GM12878 (cell line): ENCODE data around the gene ZBTB21. TPM values are rescaled to one million over a fixed set of nuclear protein-coding genes. Genes with fewer than 3 reads are reported as not detected.

Experiments
- ATAC-seq: fragments of 200-7000 bp; cut with Tn5 transposase; 3 replicates; pipeline ENCODE4 v1.9.1; 2020; ENCODE audit warnings: mild to moderate bottlenecking, moderate library complexity
- BruUV-seq: library from RNA; stranded (reverse); fragments of 400-500 nt; replicated peaks from 2 replicates; lab custom pipeline; 2021; lab: Mats Ljungman, UMichigan
- CTCF ChIA-PET: fragments of 300-600 bp; sonication (Branson Sonifier 250); formaldehyde crosslinking; extraction: SDS; loops from one replicate; lab custom pipeline; 2021; ENCODE audit warnings: inconsistent platforms; lab: Yijun Ruan, JAX
- POLR2A ChIA-PET: fragments of 350-600 bp; formaldehyde crosslinking; extraction: SDS; loops from one replicate; lab custom pipeline; 2021; ENCODE audit warnings: inconsistent platforms; lab: Charles Lee
- RAD21 ChIA-PET: fragments of 300-600 bp; sonication (Branson Sonifier 250); formaldehyde crosslinking; loops from one replicate; lab custom pipeline; 2023; ENCODE audit warnings: antibody characterized with exemption; ENCODE audit not compliant: unreplicated experiment; lab: Charles Lee
- SMC1A ChIA-PET: fragments of 300-600 bp; sonication (Branson Sonifier 250); formaldehyde crosslinking; loops from one replicate; lab custom pipeline; 2023; ENCODE audit not compliant: unreplicated experiment, uncharacterized antibody; lab: Charles Lee
- DNase-seq: peaks from one replicate; pipeline ENCODE4 v3.0.0-alpha.2; 2011; ENCODE audit warnings: low read depth, low spot score
- FAIRE-seq: peaks from 3 replicates; lab custom pipeline; 2011; peaks lifted over from hg19 to GRCh38; lab: Jason Lieb, UNC
- H2AFZ ChIP-seq: 2 replicates; pipeline ENCODE4 v1.6.0; 2011; ENCODE audit warnings: low read depth, low read length, control low read depth; ENCODE audit not compliant: control insufficient read depth
- H3K27ac ChIP-seq: 2 replicates; pipeline ENCODE4 v1.5.1; 2011; ENCODE audit warnings: control low read depth; ENCODE audit not compliant: control insufficient read depth, insufficient read depth
- H3K27me3 ChIP-seq, 2 experiments: replicated peaks in 1 of 2; 2 replicates each; pipeline versions ENCODE4 v1.6.0 to v1.6.1; 2011; ENCODE audit warnings: low read length in 1 of 2; ENCODE audit not compliant: control insufficient read depth in 2 of 2, insufficient read depth in 2 of 2
- H3K36me3 ChIP-seq, 2 experiments: 2 replicates each; pipeline ENCODE4 v1.5.1; 2011; ENCODE audit warnings: low read length in 1 of 2; ENCODE audit not compliant: control insufficient read depth in 2 of 2, insufficient read depth in 2 of 2
- H3K4me1 ChIP-seq: 2 replicates; pipeline ENCODE4 v1.6.1; 2011; ENCODE audit warnings: mild to moderate bottlenecking, low read length, moderate library complexity, mixed read lengths; ENCODE audit not compliant: control insufficient read depth, insufficient read depth
- H3K4me2 ChIP-seq: 2 replicates; pipeline ENCODE4 v1.6.0; 2011; ENCODE audit warnings: control low read depth; ENCODE audit not compliant: control insufficient read depth, insufficient read depth
- H3K4me3 ChIP-seq: fragments of 200-600 bp; sonication (generic); 2 replicates; pipeline ENCODE4 v1.5.1; 2016
- H3K79me2 ChIP-seq: 2 replicates; pipeline ENCODE4 v1.6.0; 2011; ENCODE audit warnings: low read length; ENCODE audit not compliant: control insufficient read depth, insufficient read depth
- H3K9ac ChIP-seq: 2 replicates; pipeline ENCODE4 v1.8.0; 2011; ENCODE audit warnings: low read length, control low read depth, mixed read lengths; ENCODE audit not compliant: control insufficient read depth, insufficient read depth
- H3K9me3 ChIP-seq: replicated peaks from 3 replicates; pipeline ENCODE4 v1.5.1; 2011; ENCODE audit warnings: mild to moderate bottlenecking, low read length; ENCODE audit not compliant: control insufficient read depth, insufficient read depth
- H4K20me1 ChIP-seq: 2 replicates; pipeline ENCODE4 v1.6.0; 2011; ENCODE audit not compliant: control insufficient read depth, insufficient read depth
- ASH2L ChIP-seq: fragments of 300-600, 200-600 bp; sonication (generic); IDR thresholded peaks from 2 replicates; pipeline ENCODE4 v1.6.1; 2017; ENCODE audit warnings: low read depth, mild to moderate bottlenecking, borderline replicate concordance
- ETV6 ChIP-seq, 2 experiments: fragments of 450-650 bp in 1 of 2; IDR thresholded peaks in 1 of 2; conservative IDR thresholded peaks in 1 of 2; 2 replicates each; pipeline ENCODE4 v1.6.1; 2014; ENCODE audit warnings: antibody characterized with exemption in 1 of 2, borderline replicate concordance in 1 of 2, low read depth in 1 of 2, mild to moderate bottlenecking in 1 of 2, moderate library complexity in 1 of 2
- GATAD2B ChIP-seq: fragments of 450-650 bp; conservative IDR thresholded peaks from 2 replicates; pipeline ENCODE4 v1.6.1; 2017; ENCODE audit warnings: low read depth, mild to moderate bottlenecking, moderate library complexity
- MEF2A ChIP-seq: IDR thresholded peaks from 2 replicates; pipeline ENCODE4 v1.6.1; 2011; ENCODE audit warnings: low read depth, mild to moderate bottlenecking, low read length, moderate library complexity; ENCODE audit not compliant: insufficient read depth
- MXI1 ChIP-seq: fragments of 150-350 bp; IDR thresholded peaks from 2 replicates; pipeline ENCODE4 v1.6.1; 2011; ENCODE audit warnings: low read depth, mild to moderate bottlenecking, inconsistent platforms, low read length, improper control_type of control experiment
- NFXL1 ChIP-seq: fragments of 450-650 bp; IDR thresholded peaks from 2 replicates; pipeline ENCODE4 v1.6.1; 2017; ENCODE audit warnings: antibody characterized with exemption, mild to moderate bottlenecking, borderline replicate concordance
- PAX5 ChIP-seq: IDR thresholded peaks from 2 replicates; pipeline ENCODE4 v1.6.1; 2011; ENCODE audit warnings: low read depth, low read length, borderline replicate concordance
- RCOR1 ChIP-seq: conservative IDR thresholded peaks from 2 replicates; pipeline ENCODE4 v1.6.1; 2012; ENCODE audit warnings: low read depth, low read length, improper control_type of control experiment
- RELA ChIP-seq: fragments of 450-650 bp; IDR thresholded peaks from 2 replicates; pipeline ENCODE4 v1.8.0; 2014; ENCODE audit warnings: borderline replicate concordance; ENCODE audit not compliant: partially characterized antibody
- SIX5 ChIP-seq: IDR thresholded peaks from 2 replicates; pipeline ENCODE4 v1.6.1; 2011; ENCODE audit warnings: mild to moderate bottlenecking, low read depth, low read length, moderate library complexity; ENCODE audit not compliant: severe bottlenecking
- SRF ChIP-seq, 2 experiments: IDR thresholded peaks; 2 replicates each; pipeline ENCODE4 v1.6.1; 2011; ENCODE audit warnings: low read depth in 2 of 2, low read length in 2 of 2, mild to moderate bottlenecking in 1 of 2, moderate library complexity in 1 of 2
- WGBS: methylation state at CpG from one replicate; pipeline ENCODE4 v1.1.6; 2016; ENCODE audit warnings: low lambda C conversion rate; ENCODE audit not compliant: insufficient replicate concordance, insufficient coverage; ENCODE audit errors: missing lambda C conversion rate; 5-methylcytosine and 5-hydroxymethylcytosine counted together
- in situ Hi-C: fragments of 300-500 bp; cut with MboI; formaldehyde crosslinking; loops from 9 replicates; pipeline ENCODE4 v1.14.3; 2018; ENCODE audit warnings: mixed read lengths
- intact Hi-C: fragments of 100-400 bp; cut with micrococcal nuclease; formaldehyde crosslinking; loops from one replicate; pipeline ENCODE4 v1.14.2; 2022; ENCODE audit not compliant: unreplicated experiment
- polyA plus RNA-seq, 11 experiments: library from polyadenylated mRNA; depleted of rRNA in 4 of 11; unstranded in 6 of 11; stranded (reverse) in 5 of 11; fragments of >200 nt; fragmentation: Nextera tagmentation in 4 of 11; fragmentation: Illumina TruSeq in 1 of 11; extraction: Ambion mirVana in 4 of 11; extraction: Trizol in 1 of 11; gene quantifications; 1 replicate in 1 of 11; 2 replicates in 10 of 11; pipeline versions ENCODE4 v1.2.1 to v1.2.3, GENCODE V29; 2011 to 2016; ENCODE audit warnings: inconsistent platforms in 2 of 11, missing spikeins in 2 of 11, low read depth in 1 of 11
- total RNA-seq, 4 experiments: library from RNA; depleted of rRNA in 3 of 4; stranded (reverse); fragments of >200 nt in 3 of 4; fragmentation: Illumina TruSeq in 1 of 4; extraction: Trizol in 1 of 4; gene quantifications; 2 replicates each; pipeline versions ENCODE4 v1.2.1 to v1.2.3, GENCODE V29; 2013 to 2021
- TF ChIP-seq, protein P1 (sequence below): fragments of 450-650 bp; formaldehyde crosslinking; IDR thresholded peaks from 2 replicates; pipeline ENCODE4 v1.4.0; 2020; ENCODE audit warnings: mild to moderate bottlenecking, moderate library complexity
- TF ChIP-seq, protein P2 (sequence below): fragments of 450-650 bp; conservative IDR thresholded peaks from 2 replicates; pipeline ENCODE4 v1.6.1; 2017; ENCODE audit warnings: mild to moderate bottlenecking, moderate library complexity
- TF ChIP-seq, protein P3 (sequence below): fragments of 450-650 bp; IDR thresholded peaks from 2 replicates; pipeline ENCODE4 v1.6.1; 2017; ENCODE audit warnings: low read depth, mild to moderate bottlenecking, moderate library complexity

Gene ZBTB21
- total and polyA plus RNA-seq, 10 of the 15 experiments (the other 5 are each of a cell fraction or from before 2014, with no cell fraction given) = 1.8 to 21.6 (median 10.6) TPM

DNA sequence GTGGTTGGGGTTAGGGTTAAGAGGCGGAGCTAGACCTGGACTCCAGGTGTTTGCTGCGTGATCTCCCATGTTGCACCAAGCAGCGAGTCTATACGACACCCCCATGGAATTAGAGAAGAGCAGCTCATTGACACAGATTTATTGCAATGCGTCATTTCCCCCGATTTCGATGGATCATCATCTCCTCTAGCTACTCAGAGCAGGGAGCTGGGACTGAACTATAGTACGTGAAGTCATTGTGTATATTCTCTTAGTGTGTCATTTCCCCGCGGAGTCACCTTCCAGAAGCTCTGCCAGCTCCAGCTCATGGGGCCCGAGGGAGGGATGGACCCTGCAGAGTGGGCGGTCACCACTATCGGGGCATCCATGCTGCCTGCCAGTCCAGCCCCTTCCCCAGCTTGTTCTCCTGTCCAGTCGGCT is 48.9 kb downstream of the ZBTB21 start:
- POLR2A ChIA-PET = interaction anchor here (0.6 kb wide), 1 partner anchor 42 kb away, joined by 3 read pairs; no protein-coding TSS in a partner anchor
- peaks cover 2% of the 10 kb centered on the region in 2 experiments; a peak in 3 of 4 replicates for H3K27me3 ChIP-seq
- intact Hi-C loops = no loop called here
- TF ChIP-seq, protein P1, sequence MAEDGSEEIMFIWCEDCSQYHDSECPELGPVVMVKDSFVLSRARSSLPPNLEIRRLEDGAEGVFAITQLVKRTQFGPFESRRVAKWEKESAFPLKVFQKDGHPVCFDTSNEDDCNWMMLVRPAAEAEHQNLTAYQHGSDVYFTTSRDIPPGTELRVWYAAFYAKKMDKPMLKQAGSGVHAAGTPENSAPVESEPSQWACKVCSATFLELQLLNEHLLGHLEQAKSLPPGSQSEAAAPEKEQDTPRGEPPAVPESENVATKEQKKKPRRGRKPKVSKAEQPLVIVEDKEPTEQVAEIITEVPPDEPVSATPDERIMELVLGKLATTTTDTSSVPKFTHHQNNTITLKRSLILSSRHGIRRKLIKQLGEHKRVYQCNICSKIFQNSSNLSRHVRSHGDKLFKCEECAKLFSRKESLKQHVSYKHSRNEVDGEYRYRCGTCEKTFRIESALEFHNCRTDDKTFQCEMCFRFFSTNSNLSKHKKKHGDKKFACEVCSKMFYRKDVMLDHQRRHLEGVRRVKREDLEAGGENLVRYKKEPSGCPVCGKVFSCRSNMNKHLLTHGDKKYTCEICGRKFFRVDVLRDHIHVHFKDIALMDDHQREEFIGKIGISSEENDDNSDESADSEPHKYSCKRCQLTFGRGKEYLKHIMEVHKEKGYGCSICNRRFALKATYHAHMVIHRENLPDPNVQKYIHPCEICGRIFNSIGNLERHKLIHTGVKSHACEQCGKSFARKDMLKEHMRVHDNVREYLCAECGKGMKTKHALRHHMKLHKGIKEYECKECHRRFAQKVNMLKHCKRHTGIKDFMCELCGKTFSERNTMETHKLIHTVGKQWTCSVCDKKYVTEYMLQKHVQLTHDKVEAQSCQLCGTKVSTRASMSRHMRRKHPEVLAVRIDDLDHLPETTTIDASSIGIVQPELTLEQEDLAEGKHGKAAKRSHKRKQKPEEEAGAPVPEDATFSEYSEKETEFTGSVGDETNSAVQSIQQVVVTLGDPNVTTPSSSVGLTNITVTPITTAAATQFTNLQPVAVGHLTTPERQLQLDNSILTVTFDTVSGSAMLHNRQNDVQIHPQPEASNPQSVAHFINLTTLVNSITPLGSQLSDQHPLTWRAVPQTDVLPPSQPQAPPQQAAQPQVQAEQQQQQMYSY (CRISPR knock-in tag) = no peak
- TF ChIP-seq, protein P2, sequence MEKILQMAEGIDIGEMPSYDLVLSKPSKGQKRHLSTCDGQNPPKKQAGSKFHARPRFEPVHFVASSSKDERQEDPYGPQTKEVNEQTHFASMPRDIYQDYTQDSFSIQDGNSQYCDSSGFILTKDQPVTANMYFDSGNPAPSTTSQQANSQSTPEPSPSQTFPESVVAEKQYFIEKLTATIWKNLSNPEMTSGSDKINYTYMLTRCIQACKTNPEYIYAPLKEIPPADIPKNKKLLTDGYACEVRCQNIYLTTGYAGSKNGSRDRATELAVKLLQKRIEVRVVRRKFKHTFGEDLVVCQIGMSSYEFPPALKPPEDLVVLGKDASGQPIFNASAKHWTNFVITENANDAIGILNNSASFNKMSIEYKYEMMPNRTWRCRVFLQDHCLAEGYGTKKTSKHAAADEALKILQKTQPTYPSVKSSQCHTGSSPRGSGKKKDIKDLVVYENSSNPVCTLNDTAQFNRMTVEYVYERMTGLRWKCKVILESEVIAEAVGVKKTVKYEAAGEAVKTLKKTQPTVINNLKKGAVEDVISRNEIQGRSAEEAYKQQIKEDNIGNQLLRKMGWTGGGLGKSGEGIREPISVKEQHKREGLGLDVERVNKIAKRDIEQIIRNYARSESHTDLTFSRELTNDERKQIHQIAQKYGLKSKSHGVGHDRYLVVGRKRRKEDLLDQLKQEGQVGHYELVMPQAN = no peak
- TF ChIP-seq RCOR1 (no peak), SIX5 (no peak), RELA (no peak), SRF (IDR thresholded peaks at IDR 0.05; ENCODE audit: low read depth in 2 of 2, low read length in 2 of 2) (no peak), GATAD2B (no peak), ETV6 (conservative IDR thresholded peaks at IDR 0.05 in 1 of 2, IDR thresholded peaks at IDR 0.05 in 1 of 2; ENCODE audit: borderline replicate concordance in 1 of 2, low read depth in 1 of 2) (no peak), ASH2L (no peak), MXI1 (no peak), NFXL1 (no peak), MEF2A (no peak), PAX5 (no peak)
- TF ChIP-seq, protein P3, sequence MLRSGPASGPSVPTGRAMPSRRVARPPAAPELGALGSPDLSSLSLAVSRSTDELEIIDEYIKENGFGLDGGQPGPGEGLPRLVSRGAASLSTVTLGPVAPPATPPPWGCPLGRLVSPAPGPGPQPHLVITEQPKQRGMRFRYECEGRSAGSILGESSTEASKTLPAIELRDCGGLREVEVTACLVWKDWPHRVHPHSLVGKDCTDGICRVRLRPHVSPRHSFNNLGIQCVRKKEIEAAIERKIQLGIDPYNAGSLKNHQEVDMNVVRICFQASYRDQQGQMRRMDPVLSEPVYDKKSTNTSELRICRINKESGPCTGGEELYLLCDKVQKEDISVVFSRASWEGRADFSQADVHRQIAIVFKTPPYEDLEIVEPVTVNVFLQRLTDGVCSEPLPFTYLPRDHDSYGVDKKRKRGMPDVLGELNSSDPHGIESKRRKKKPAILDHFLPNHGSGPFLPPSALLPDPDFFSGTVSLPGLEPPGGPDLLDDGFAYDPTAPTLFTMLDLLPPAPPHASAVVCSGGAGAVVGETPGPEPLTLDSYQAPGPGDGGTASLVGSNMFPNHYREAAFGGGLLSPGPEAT = no peak

More for the DNA sequence above, 48.9 kb downstream of the ZBTB21 start:
- in situ Hi-C loops = no loop called here
- DNase-seq (no peak), ATAC-seq (no peak), FAIRE-seq (no peak)
- H3K9ac ChIP-seq = no peak overlapping the region
- CTCF ChIA-PET = interaction anchor here (1.2 kb wide), 2 partner anchors 38 to 147 kb away, joined by 4 read pairs; no protein-coding TSS in a partner anchor
- no peak overlapping the region for H3K4me3 ChIP-seq
- no peaks in the 10 kb centered on the region for H4K20me1 ChIP-seq
- SMC1A ChIA-PET = interaction anchor here (0.6 to 1.4 kb wide), 2 partner anchors 39 to 156 kb away, joined by 3 to 5 read pairs; no protein-coding TSS in a partner anchor
- H3K36me3 ChIP-seq = no peaks in the 10 kb centered on the region
- RAD21 ChIA-PET = no interaction called here
- H2AFZ ChIP-seq = no peak overlapping the region
- WGBS = 51% methylated on average over 14 of the region's 14 CpGs
- no peak overlapping the region for H3K4me2 ChIP-seq
- H3K27ac ChIP-seq = no peak overlapping the region
- no TSS peak for BruUV-seq
- no peaks in the 10 kb centered on the region for H3K79me2 ChIP-seq
- H3K4me1 ChIP-seq = peaks cover 8% of the 10 kb centered on the region
- H3K9me3 ChIP-seq = no peaks in the 10 kb centered on the region
